Parathyroid adenoma (tissue), 2 donors: Measurements from ENCODE around the gene CEP164.

Experiments used
- H2AFZ ChIP-seq: fragments of 300-600 bp; sonication (generic); one replicate; pipeline ENCODE4 v1.7.0; 2017; ENCODE audit warnings: antibody characterized with exemption, mild to moderate bottlenecking
- H3K27ac ChIP-seq: fragments of 300-600 bp; sonication (generic); one replicate; pipeline ENCODE4 v1.7.0; 2017
- H3K27me3 ChIP-seq: fragments of 300-600 bp; sonication (generic); one replicate; pipeline ENCODE4 v1.7.0; 2017; ENCODE audit warnings: low read length; ENCODE audit not compliant: control insufficient read depth, insufficient read depth
- H3K36me3 ChIP-seq: fragments of 300-600 bp; sonication (generic); one replicate; pipeline ENCODE4 v1.7.0; 2017; ENCODE audit warnings: low read length; ENCODE audit not compliant: control insufficient read depth, insufficient read depth
- H3K4me1 ChIP-seq: fragments of 300-600 bp; sonication (generic); one replicate; pipeline ENCODE4 v1.7.0; 2017; ENCODE audit warnings: control low read depth
- H3K4me2 ChIP-seq: fragments of 300-600 bp; sonication (generic); one replicate; pipeline ENCODE4 v1.7.0; 2017; ENCODE audit warnings: low read length
- H3K4me3 ChIP-seq: fragments of 300-600 bp; sonication (generic); one replicate; pipeline ENCODE4 v1.7.0; 2017; ENCODE audit warnings: low read depth, low read length
- H3K79me2 ChIP-seq: fragments of 300-600 bp; sonication (generic); one replicate; pipeline ENCODE4 v1.7.0; 2017; ENCODE audit warnings: control low read depth
- H3K9ac ChIP-seq: fragments of 300-600 bp; sonication (generic); one replicate; pipeline ENCODE4 v1.7.0; 2017; ENCODE audit warnings: mild to moderate bottlenecking
- H3K9me3 ChIP-seq: fragments of 300-600 bp; sonication (generic); one replicate; pipeline ENCODE4 v1.7.0; 2017; ENCODE audit warnings: low read length; ENCODE audit not compliant: control insufficient read depth
- TF ChIP-seq, protein P1 (sequence below): fragments of 300-600 bp; sonication (generic); IDR thresholded peaks from one replicate; pipeline ENCODE4 v1.7.0; 2017; ENCODE audit warnings: antibody characterized with exemption, mild to moderate bottlenecking
- donor health status: primary hyperparathyroidism.

Gene CEP164

DNA sequence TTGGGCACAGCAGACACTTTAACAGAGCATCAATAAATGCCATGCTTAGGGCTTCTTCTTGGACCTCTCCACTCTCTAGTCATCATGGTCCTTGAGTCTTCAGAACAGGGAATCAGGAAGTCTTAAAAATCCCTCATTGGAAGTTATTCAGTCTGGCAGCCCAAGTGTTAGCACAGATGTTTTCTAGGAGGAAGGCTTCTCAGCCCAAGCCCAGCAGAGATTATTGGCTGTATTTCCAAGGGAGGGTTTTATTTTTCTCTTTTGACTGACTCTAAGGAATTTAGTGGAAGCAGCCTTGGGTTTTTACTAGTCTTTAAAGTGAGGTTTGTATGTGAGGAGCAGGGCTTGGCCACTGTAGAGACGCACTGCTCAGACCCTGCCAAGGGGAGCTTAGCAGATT is 41.9 kb downstream of the CEP164 start:
- Histone ChIP-seq H2AFZ (no peak overlapping the region), H3K9ac (no peak overlapping the region), H3K9me3 (no peaks in the 10 kb centered on the region), H3K36me3 (no peaks in the 10 kb centered on the region), H3K4me3 (no peak overlapping the region), H3K27ac (no peak overlapping the region), H3K79me2 (no peaks in the 10 kb centered on the region), H3K27me3 (no peaks in the 10 kb centered on the region), H3K4me1 (no peaks in the 10 kb centered on the region), H3K4me2 (no peak overlapping the region)
- TF ChIP-seq, protein P1, sequence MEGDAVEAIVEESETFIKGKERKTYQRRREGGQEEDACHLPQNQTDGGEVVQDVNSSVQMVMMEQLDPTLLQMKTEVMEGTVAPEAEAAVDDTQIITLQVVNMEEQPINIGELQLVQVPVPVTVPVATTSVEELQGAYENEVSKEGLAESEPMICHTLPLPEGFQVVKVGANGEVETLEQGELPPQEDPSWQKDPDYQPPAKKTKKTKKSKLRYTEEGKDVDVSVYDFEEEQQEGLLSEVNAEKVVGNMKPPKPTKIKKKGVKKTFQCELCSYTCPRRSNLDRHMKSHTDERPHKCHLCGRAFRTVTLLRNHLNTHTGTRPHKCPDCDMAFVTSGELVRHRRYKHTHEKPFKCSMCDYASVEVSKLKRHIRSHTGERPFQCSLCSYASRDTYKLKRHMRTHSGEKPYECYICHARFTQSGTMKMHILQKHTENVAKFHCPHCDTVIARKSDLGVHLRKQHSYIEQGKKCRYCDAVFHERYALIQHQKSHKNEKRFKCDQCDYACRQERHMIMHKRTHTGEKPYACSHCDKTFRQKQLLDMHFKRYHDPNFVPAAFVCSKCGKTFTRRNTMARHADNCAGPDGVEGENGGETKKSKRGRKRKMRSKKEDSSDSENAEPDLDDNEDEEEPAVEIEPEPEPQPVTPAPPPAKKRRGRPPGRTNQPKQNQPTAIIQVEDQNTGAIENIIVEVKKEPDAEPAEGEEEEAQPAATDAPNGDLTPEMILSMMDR = no peak

GRCh38 chr11:117371453-117371852 is 43.8 kb downstream of the CEP164 start:
- Histone ChIP-seq H3K27ac (no peak overlapping the region), H3K9ac (no peak overlapping the region), H3K4me1 (no peaks in the 10 kb centered on the region), H3K9me3 (no peaks in the 10 kb centered on the region), H3K36me3 (no peaks in the 10 kb centered on the region), H3K4me2 (no peak overlapping the region), H2AFZ (no peak overlapping the region), H3K27me3 (no peaks in the 10 kb centered on the region), H3K79me2 (no peaks in the 10 kb centered on the region), H3K4me3 (no peak overlapping the region)
- TF ChIP-seq, protein P1 = no peak

DNA sequence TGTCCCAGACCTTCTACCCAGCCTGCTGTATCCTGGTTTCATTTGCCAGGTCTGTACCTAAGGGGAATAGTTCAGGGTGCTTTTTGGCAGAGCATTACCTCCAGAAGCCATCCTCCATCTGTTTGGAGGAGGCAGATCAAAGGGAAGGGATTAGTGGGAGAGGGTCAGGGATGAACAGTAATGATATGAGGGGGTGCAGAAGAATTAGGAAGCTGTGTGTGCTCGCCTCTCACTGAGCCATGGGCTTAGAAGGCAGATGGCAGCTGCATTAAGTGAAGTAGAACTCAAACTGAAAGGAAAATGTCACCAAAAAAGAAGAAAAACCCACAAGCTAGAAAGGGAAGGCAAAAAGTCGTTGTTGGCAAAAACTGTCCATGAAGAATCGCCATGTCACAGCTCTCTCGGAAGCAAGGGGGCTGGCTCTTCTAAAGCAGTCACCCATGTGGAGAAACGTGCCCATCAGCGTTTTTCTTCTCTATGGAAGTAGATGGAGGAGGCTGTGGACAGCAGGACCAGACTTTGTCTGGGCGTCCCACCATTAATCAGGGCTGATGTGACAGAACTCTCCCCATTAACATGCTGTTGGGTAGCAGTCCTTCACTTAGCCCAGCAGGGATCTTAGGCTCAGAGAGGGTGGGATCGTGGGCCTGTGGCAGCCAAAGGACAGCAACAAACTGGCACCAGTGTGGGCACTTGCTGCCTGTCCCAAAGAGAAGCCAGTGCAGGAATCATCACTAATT is 46.8 kb downstream of the CEP164 start:
- Histone ChIP-seq H3K9me3 (no peaks in the 10 kb centered on the region), H3K9ac (no peak overlapping the region), H3K27me3 (no peaks in the 10 kb centered on the region), H3K36me3 (no peaks in the 10 kb centered on the region), H3K4me2 (no peak overlapping the region), H3K4me3 (no peak overlapping the region), H3K79me2 (no peaks in the 10 kb centered on the region), H3K4me1 (no peaks in the 10 kb centered on the region), H2AFZ (no peak overlapping the region), H3K27ac (no peak overlapping the region)
- TF ChIP-seq, protein P1 = no peak

DNA sequence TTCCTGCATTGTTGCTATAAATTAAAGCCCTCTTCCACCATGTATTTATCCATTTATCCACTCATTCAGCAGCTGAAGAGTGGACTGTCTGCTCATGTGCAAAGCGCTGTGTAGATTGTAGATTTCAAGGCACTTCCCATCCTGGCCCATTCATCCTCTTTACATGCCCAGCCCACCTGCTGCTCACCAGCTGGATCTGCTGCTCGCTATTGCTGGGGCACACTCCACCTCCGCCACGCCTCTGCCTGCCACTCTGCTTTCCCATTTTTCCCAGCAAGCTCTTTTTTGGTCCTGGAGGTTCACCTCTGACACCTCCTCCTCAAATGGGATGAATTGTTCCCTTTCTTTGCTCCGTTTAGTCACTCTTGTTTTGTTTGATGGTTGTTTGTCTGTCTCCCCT is 48.3 kb downstream of the CEP164 start:
- Histone ChIP-seq H3K9ac (no peak overlapping the region), H3K36me3 (no peaks in the 10 kb centered on the region), H3K4me2 (no peak overlapping the region), H3K27ac (no peak overlapping the region), H3K27me3 (no peaks in the 10 kb centered on the region), H3K79me2 (no peaks in the 10 kb centered on the region), H3K4me3 (no peak overlapping the region), H2AFZ (no peak overlapping the region), H3K4me1 (no peaks in the 10 kb centered on the region), H3K9me3 (no peaks in the 10 kb centered on the region)
- TF ChIP-seq, protein P1 = no peak

GRCh38 chr11:117376517-117376916 is 48.9 kb downstream of the CEP164 start:
- Histone ChIP-seq H3K4me2 (no peak overlapping the region), H3K4me3 (no peak overlapping the region), H3K4me1 (no peaks in the 10 kb centered on the region), H2AFZ (no peak overlapping the region), H3K36me3 (no peaks in the 10 kb centered on the region), H3K9me3 (no peaks in the 10 kb centered on the region), H3K9ac (no peak overlapping the region), H3K27ac (no peak overlapping the region), H3K27me3 (no peaks in the 10 kb centered on the region), H3K79me2 (no peaks in the 10 kb centered on the region)
- TF ChIP-seq, protein P1 = no peak
